Activated T-helper 17 cell treated with anti-CD3 and anti-CD28 coated beads, Interleukin-2, amount 50 U/mL, for 72 hours (primary cell): Measurements from ENCODE around the gene TAS2R41. TPM values are rescaled to one million over a fixed set of nuclear protein-coding genes. Genes with fewer than 3 reads are reported as not detected.
A peak's percentile ranks its signal among the peaks of the same experiment; 100 is the strongest.

ENCODE experiments used
- ATAC-seq: fragments of 150-1000 bp; cut with Tn5 transposase; replicated peaks from 2 replicates; pipeline ENCODE4 v1.10.0; 2021; ENCODE audit warnings: mild to moderate bottlenecking, moderate library complexity
- H3K27ac Mint-ChIP-seq: one replicate; pipeline ENCODE4 v1.8.0; 2022; ENCODE audit warnings: mixed read lengths
- H3K27me3 Mint-ChIP-seq: one replicate; pipeline ENCODE4 v1.8.0; 2022; ENCODE audit warnings: mixed read lengths
- H3K36me3 Mint-ChIP-seq: one replicate; pipeline ENCODE4 v1.8.0; 2022; ENCODE audit warnings: low read depth, mild to moderate bottlenecking, mixed read lengths
- H3K4me1 Mint-ChIP-seq: one replicate; pipeline ENCODE4 v1.8.0; 2022; ENCODE audit warnings: mixed read lengths
- H3K4me3 Mint-ChIP-seq: one replicate; pipeline ENCODE4 v1.8.0; 2022; ENCODE audit warnings: mild to moderate bottlenecking, mixed read lengths
- H3K9me3 Mint-ChIP-seq: one replicate; pipeline ENCODE4 v1.8.0; 2022; ENCODE audit warnings: mixed read lengths
- total RNA-seq, 2 donors: library from RNA; stranded (reverse); gene quantifications; one replicate each; pipeline ENCODE4 v1.2.3, GENCODE V29; 2022

Gene TAS2R41
- total RNA-seq: not detected

GRCh38 chr7:143477501-143478150 lies at the start of gene TAS2R41:
Gene TAS2R41, plus strand, starts transcription at chr7:143477873. Its CDS starts 0 bp downstream, at chr7:143477873.
- Mint-ChIP-seq H3K9me3 (no peaks in the 10 kb centered on the region), H3K27me3 (no peaks in the 10 kb centered on the region), H3K4me3 (no peak within 1 kb of the TSS), H3K27ac (no peak within 1 kb of the TSS), H3K36me3 (no peaks in the 10 kb centered on the region), H3K4me1 (peaks cover 3% of the 10 kb centered on the region)
- ATAC-seq: no peak

GRCh38 chr7:143429770-143430698 lies 47.6 kb upstream of the TAS2R41 start:
- peaks cover 6% of the 10 kb centered on the region for H3K4me1 Mint-ChIP-seq
- no peak overlapping the region for H3K27ac Mint-ChIP-seq
- H3K4me3 Mint-ChIP-seq: no peak overlapping the region
- H3K27me3 Mint-ChIP-seq: no peaks in the 10 kb centered on the region
- ATAC-seq: no peak
- no peaks in the 10 kb centered on the region for H3K9me3 Mint-ChIP-seq
- H3K36me3 Mint-ChIP-seq: no peaks in the 10 kb centered on the region

GRCh38 chr7:143431109-143431508 lies 46.6 kb upstream of the TAS2R41 start:
- Mint-ChIP-seq H3K36me3 (no peaks in the 10 kb centered on the region), H3K4me3 (no peak overlapping the region), H3K27ac (peak overlapping the region; percentile 37), H3K9me3 (no peaks in the 10 kb centered on the region), H3K4me1 (peaks cover 6% of the 10 kb centered on the region), H3K27me3 (no peaks in the 10 kb centered on the region)
- ATAC-seq: no peak

GRCh38 chr7:143433759-143434158 lies 43.9 kb upstream of the TAS2R41 start:
- Mint-ChIP-seq H3K4me3 (no peak overlapping the region), H3K36me3 (no peaks in the 10 kb centered on the region), H3K27me3 (no peaks in the 10 kb centered on the region), H3K4me1 (peaks cover 11% of the 10 kb centered on the region), H3K9me3 (no peaks in the 10 kb centered on the region), H3K27ac (no peak overlapping the region)
- no peak for ATAC-seq

GRCh38 chr7:143434660-143435059 lies 43.0 kb upstream of the TAS2R41 start:
- H3K27me3 Mint-ChIP-seq: no peaks in the 10 kb centered on the region
- no peaks in the 10 kb centered on the region for H3K9me3 Mint-ChIP-seq
- H3K4me3 Mint-ChIP-seq: no peak overlapping the region
- peaks cover 13% of the 10 kb centered on the region for H3K4me1 Mint-ChIP-seq
- no peaks in the 10 kb centered on the region for H3K36me3 Mint-ChIP-seq
- ATAC-seq: no peak
- H3K27ac Mint-ChIP-seq: no peak overlapping the region

- Mint-ChIP-seq H3K9me3 (no peaks in the 10 kb centered on the region), H3K4me1 (peaks cover 16% of the 10 kb centered on the region), H3K27me3 (no peaks in the 10 kb centered on the region), H3K36me3 (no peaks in the 10 kb centered on the region), H3K27ac (peak overlapping the region; percentile 34), H3K4me3 (no peak overlapping the region)
- ATAC-seq: no peak
These were observed 42.4 kb upstream of the TAS2R41 start for GRCh38 chr7:143435266-143435665.

GRCh38 chr7:143436325-143436946 lies 41.2 kb upstream of the TAS2R41 start:
- Mint-ChIP-seq H3K36me3 (no peaks in the 10 kb centered on the region), H3K27me3 (no peaks in the 10 kb centered on the region), H3K4me1 (peaks cover 16% of the 10 kb centered on the region), H3K9me3 (no peaks in the 10 kb centered on the region), H3K27ac (no peak overlapping the region), H3K4me3 (no peak overlapping the region)
- ATAC-seq: no peak

- H3K27ac Mint-ChIP-seq: peak overlapping the region; percentile 72
- peaks cover 16% of the 10 kb centered on the region for H3K4me1 Mint-ChIP-seq
- peak overlapping the region; percentile 35 for H3K4me3 Mint-ChIP-seq
- H3K36me3 Mint-ChIP-seq: no peaks in the 10 kb centered on the region
- ATAC-seq: peak; percentile 29
- no peaks in the 10 kb centered on the region for H3K27me3 Mint-ChIP-seq
- no peaks in the 10 kb centered on the region for H3K9me3 Mint-ChIP-seq
These were observed 40.1 kb upstream of the TAS2R41 start for GRCh38 chr7:143437578-143437977.

GRCh38 chr7:143439866-143440265 lies 37.8 kb upstream of the TAS2R41 start:
- H3K27ac Mint-ChIP-seq: no peak overlapping the region
- no peak for ATAC-seq
- no peaks in the 10 kb centered on the region for H3K9me3 Mint-ChIP-seq
- H3K36me3 Mint-ChIP-seq: no peaks in the 10 kb centered on the region
- no peaks in the 10 kb centered on the region for H3K27me3 Mint-ChIP-seq
- peaks cover 16% of the 10 kb centered on the region for H3K4me1 Mint-ChIP-seq
- H3K4me3 Mint-ChIP-seq: no peak overlapping the region

- H3K9me3 Mint-ChIP-seq: no peaks in the 10 kb centered on the region
- no peaks in the 10 kb centered on the region for H3K27me3 Mint-ChIP-seq
- H3K27ac Mint-ChIP-seq: no peak within 1 kb of the TSS
- H3K4me3 Mint-ChIP-seq: no peak within 1 kb of the TSS
- H3K4me1 Mint-ChIP-seq: peaks cover 5% of the 10 kb centered on the region
- no peaks in the 10 kb centered on the region for H3K36me3 Mint-ChIP-seq
- ATAC-seq: no peak
These were observed 34.5 kb upstream of the TAS2R41 start, which contains the start of gene TAS2R60 for GRCh38 chr7:143443153-143443552. Gene TAS2R60, plus strand, starts transcription at chr7:143443453. Its CDS starts 0 bp downstream, at chr7:143443453.

- Mint-ChIP-seq H3K27ac (no peak overlapping the region), H3K9me3 (no peaks in the 10 kb centered on the region), H3K27me3 (no peaks in the 10 kb centered on the region), H3K4me1 (peaks cover 5% of the 10 kb centered on the region), H3K4me3 (no peak overlapping the region), H3K36me3 (no peaks in the 10 kb centered on the region)
- no peak for ATAC-seq
These were observed 33.5 kb upstream of the TAS2R41 start for GRCh38 chr7:143444063-143444782.

GRCh38 chr7:143444785-143445184 lies 32.9 kb upstream of the TAS2R41 start:
- Mint-ChIP-seq H3K27ac (no peak overlapping the region), H3K36me3 (no peaks in the 10 kb centered on the region), H3K4me1 (peaks cover 2% of the 10 kb centered on the region), H3K9me3 (no peaks in the 10 kb centered on the region), H3K4me3 (no peak overlapping the region), H3K27me3 (no peaks in the 10 kb centered on the region)
- no peak for ATAC-seq

GRCh38 chr7:143447466-143447865 lies 30.2 kb upstream of the TAS2R41 start:
- Mint-ChIP-seq H3K4me3 (no peak overlapping the region), H3K36me3 (no peaks in the 10 kb centered on the region), H3K4me1 (no peaks in the 10 kb centered on the region), H3K27me3 (no peaks in the 10 kb centered on the region), H3K27ac (no peak overlapping the region), H3K9me3 (no peaks in the 10 kb centered on the region)
- ATAC-seq: no peak

GRCh38 chr7:143448429-143448828 lies 29.2 kb upstream of the TAS2R41 start:
- Mint-ChIP-seq H3K27ac (no peak overlapping the region), H3K4me1 (no peaks in the 10 kb centered on the region), H3K9me3 (no peaks in the 10 kb centered on the region), H3K27me3 (no peaks in the 10 kb centered on the region), H3K36me3 (no peaks in the 10 kb centered on the region), H3K4me3 (no peak overlapping the region)
- no peak for ATAC-seq
